Measurements from ENCODE around the gene TMEM255B. TPM values are rescaled to one million over a fixed set of nuclear protein-coding genes. Genes with fewer than 3 reads are reported as not detected.

TMEM255B gene
- total and polyA plus RNA-seq, 2 of the 4 experiments (the other 2 are of a cell fraction) = 0.36 to 0.94 TPM

DNA sequence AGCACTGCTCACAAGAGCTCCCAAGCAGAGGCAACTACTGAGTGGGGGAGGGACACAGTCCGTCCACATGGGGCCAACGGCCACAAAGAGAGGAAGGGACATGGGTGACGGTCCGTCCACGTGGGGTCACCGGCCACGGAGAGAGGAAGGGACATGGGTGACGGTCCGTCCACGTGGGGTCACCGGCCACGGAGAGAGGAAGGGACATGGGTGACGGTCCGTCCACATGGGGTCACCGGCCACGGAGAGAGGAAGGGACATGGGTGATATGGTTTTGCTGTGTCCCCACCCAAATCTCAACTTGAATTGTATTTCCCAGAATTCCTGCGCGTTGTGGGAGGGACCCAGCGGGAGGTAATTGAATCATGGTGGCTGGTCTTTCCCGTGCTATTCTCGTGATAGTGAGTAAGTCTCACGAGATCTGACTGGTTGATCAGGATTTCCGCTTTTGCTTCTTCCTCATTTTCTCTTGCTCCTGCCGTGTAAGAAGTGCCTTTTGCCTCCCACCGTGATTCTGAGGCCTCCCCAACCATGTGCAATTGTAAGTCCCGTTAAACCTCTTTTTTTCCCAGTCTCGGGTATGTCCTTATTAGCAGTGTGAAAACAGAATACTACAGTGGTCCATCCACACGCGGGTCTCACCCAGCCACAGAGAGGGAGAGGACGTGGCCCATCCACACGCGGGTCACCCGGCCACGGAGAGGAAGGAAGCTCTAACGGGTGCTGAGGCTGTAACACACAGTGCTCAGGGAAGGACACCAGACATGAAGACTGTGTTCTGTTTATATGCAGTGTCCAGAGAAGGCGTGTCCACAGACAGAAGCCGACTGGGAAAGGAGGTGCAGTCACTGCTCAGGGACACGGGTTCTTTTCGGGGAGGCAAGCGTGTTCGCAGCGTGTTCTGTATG lies 56.4 kb downstream of the TMEM255B start:
- H3K4me3 ChIP-seq (ENCODE audit: insufficient read depth, low read depth, low read length) = no peak overlapping the region
- peaks cover 6% of the 10 kb centered on the region for H3K36me3 ChIP-seq (ENCODE audit: control insufficient read depth, insufficient read depth, low read length)
- intact Hi-C loops (cut with micrococcal nuclease) = loop anchor here (10.0 kb wide), 1 partner anchor 209 kb away; no protein-coding TSS in a partner anchor
- in situ Hi-C loops (cut with MboI; ENCODE audit: low sequenced_read_pairs) = no loop called here
- ATAC-seq (ENCODE audit: low read depth) = no peak
- ChIA-PET POLR2A (ENCODE audit: unreplicated experiment) (no interaction called here), CTCF (no interaction called here)
- H3K18ac ChIP-seq (ENCODE audit: low read depth, low read length) = no peak overlapping the region
- dilution Hi-C loops (cut with HindIII; ENCODE audit: low sequenced_read_pairs, unreplicated experiment) = no loop called here
- no peak overlapping the region for H2BK120ac ChIP-seq (ENCODE audit: low read depth, low read length)
- H3K9ac ChIP-seq (ENCODE audit: low read depth, low read length) = no peak overlapping the region
- peaks cover 31% of the 10 kb centered on the region for H4K20me1 ChIP-seq (ENCODE audit: insufficient read depth, low read length)
- peaks cover 8% of the 10 kb centered on the region for H3K9me1 ChIP-seq (ENCODE audit: insufficient read depth, low read length)
- H3K56ac ChIP-seq (ENCODE audit: extremely low read depth, insufficient read depth, low read length) = no peak overlapping the region
- WGBS, 2 experiments (ENCODE audit: extremely low coverage in 2 of 2, insufficient read length in 1 of 2) = 88% methylated on average over 13 of the region's 42 CpGs; no CpG with 5 or more reads in 1 of the 2 experiments
- peak overlapping the region; percentile 31; the same call in 1 of the 2 replicates for H2BK20ac ChIP-seq (ENCODE audit: low read depth, low read length)
- H3K27me3 ChIP-seq (ENCODE audit: control insufficient read depth, insufficient read depth, low read length) = no peaks in the 10 kb centered on the region
- peak overlapping the region; percentile 8; the same call in 1 of the 2 replicates for H4K91ac ChIP-seq (ENCODE audit: insufficient read depth, low read depth, low read length)
- DNase-seq = no peak
- no peak overlapping the region for H2AFZ ChIP-seq (replicated peaks; ENCODE audit: low read length, poor library complexity)
- no peak overlapping the region for H3K27ac ChIP-seq (ENCODE audit: insufficient read depth, low read length)
- peaks cover 20% of the 10 kb centered on the region for H3K4me1 ChIP-seq (ENCODE audit: control insufficient read depth, insufficient read depth, low read length)
- peak overlapping the region; percentile 75 for H2AK5ac ChIP-seq (ENCODE audit: low read depth, low read length)
- peak overlapping the region; percentile 85 for H2AK9ac ChIP-seq (replicated peaks; ENCODE audit: low read depth, low read length, poor library complexity)
- peak overlapping the region; percentile 2 for H2BK5ac ChIP-seq (ENCODE audit: low read depth, low read length, poor library complexity, severe bottlenecking)
- H2BK15ac ChIP-seq (ENCODE audit: low read depth, low read length) = 0 out of 3 replicates have a peak overlapping the region, but pooled peaks have one; percentile 23
- H3K79me1 ChIP-seq (ENCODE audit: low read depth in 1 of 2, low read length in 2 of 2) = peaks cover 3 to 50% of the 10 kb centered on the region in 2 experiments
- H4K8ac ChIP-seq (ENCODE audit: low read depth in 2 of 2, low read length in 2 of 2) = no peak overlapping the region
- no peaks in the 10 kb centered on the region for H3K9me3 ChIP-seq (ENCODE audit: control insufficient read depth, insufficient read depth, low read length)
- TSS peak; percentile 20 for BruUV-seq (replicated peaks)
- H3K4me2 ChIP-seq (ENCODE audit: low read depth, low read length) = no peak overlapping the region
- peak overlapping the region; percentile 56 for H3K4ac ChIP-seq (ENCODE audit: low read depth, low read length)
- H3K14ac ChIP-seq (replicated peaks; ENCODE audit: low read depth, low read length) = 0 out of 2 replicates have a peak overlapping the region, but pooled peaks have one; percentile 24
- no peak overlapping the region for H4K5ac ChIP-seq (ENCODE audit: low read depth, low read length)
- no peak overlapping the region for H3K23ac ChIP-seq (ENCODE audit: low read depth, low read length)
- TF ChIP-seq, protein P1, sequence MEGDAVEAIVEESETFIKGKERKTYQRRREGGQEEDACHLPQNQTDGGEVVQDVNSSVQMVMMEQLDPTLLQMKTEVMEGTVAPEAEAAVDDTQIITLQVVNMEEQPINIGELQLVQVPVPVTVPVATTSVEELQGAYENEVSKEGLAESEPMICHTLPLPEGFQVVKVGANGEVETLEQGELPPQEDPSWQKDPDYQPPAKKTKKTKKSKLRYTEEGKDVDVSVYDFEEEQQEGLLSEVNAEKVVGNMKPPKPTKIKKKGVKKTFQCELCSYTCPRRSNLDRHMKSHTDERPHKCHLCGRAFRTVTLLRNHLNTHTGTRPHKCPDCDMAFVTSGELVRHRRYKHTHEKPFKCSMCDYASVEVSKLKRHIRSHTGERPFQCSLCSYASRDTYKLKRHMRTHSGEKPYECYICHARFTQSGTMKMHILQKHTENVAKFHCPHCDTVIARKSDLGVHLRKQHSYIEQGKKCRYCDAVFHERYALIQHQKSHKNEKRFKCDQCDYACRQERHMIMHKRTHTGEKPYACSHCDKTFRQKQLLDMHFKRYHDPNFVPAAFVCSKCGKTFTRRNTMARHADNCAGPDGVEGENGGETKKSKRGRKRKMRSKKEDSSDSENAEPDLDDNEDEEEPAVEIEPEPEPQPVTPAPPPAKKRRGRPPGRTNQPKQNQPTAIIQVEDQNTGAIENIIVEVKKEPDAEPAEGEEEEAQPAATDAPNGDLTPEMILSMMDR (conservative IDR thresholded peaks at IDR 0.05; ENCODE audit: low read depth, low read length) = no peak
- TF ChIP-seq BHLHE40 (IDR thresholded peaks at IDR 0.05; ENCODE audit: low read depth, low read length) (no peak), RFX5 (IDR thresholded peaks at IDR 0.05; ENCODE audit: low read depth, low read length) (no peak), MAFK (IDR thresholded peaks at IDR 0.05; ENCODE audit: low read depth, low read length) (no peak), RCOR1 (IDR thresholded peaks at IDR 0.05; ENCODE audit: insufficient replicate concordance, low read length) (no peak), POLR2A (IDR thresholded peaks at IDR 0.05; ENCODE audit: low read depth, low read length) (no peak), MXI1 (IDR thresholded peaks at IDR 0.05; ENCODE audit: borderline replicate concordance, low read depth, low read length) (no peak), CEBPB (IDR thresholded peaks at IDR 0.05; ENCODE audit: low read depth, low read length) (no peak), SMC3 (IDR thresholded peaks at IDR 0.05; ENCODE audit: low read depth, low read length) (no peak), NFE2L2 (IDR thresholded peaks at IDR 0.05; ENCODE audit: low read depth, low read length) (no peak), RAD21 (IDR thresholded peaks at IDR 0.05; ENCODE audit: low read length) (no peak), FOS (IDR thresholded peaks at IDR 0.05; ENCODE audit: low read depth, low read length) (no peak), MAZ (IDR thresholded peaks at IDR 0.05; ENCODE audit: borderline replicate concordance, low read depth, low read length) (no peak)
- TF ChIP-seq, protein P2, sequence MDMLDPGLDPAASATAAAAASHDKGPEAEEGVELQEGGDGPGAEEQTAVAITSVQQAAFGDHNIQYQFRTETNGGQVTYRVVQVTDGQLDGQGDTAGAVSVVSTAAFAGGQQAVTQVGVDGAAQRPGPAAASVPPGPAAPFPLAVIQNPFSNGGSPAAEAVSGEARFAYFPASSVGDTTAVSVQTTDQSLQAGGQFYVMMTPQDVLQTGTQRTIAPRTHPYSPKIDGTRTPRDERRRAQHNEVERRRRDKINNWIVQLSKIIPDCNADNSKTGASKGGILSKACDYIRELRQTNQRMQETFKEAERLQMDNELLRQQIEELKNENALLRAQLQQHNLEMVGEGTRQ (IDR thresholded peaks at IDR 0.05; ENCODE audit: low read depth, low read length) = no peak

Measured in IMR-90 (cell line).